Measurements from ENCODE around the gene NBAS.

The NBAS gene

GRCh38 chr2:15436195-15436594 lies 124.9 kb downstream of the NBAS start:
- Histone ChIP-seq H3K9me2 (ENCODE audit: low read depth, low read length) (no peaks in the 10 kb centered on the region), H3K4me1 (ENCODE audit: insufficient read depth, low read length, severe bottlenecking) (peaks cover 4% of the 10 kb centered on the region)

GRCh38 chr2:15435474-15435873 lies 125.7 kb downstream of the NBAS start:
- no peak overlapping the region for H3K27ac ChIP-seq (ENCODE audit: low read depth, low read length, poor library complexity, severe bottlenecking)
- TF ChIP-seq EZH2 (IDR thresholded peaks at IDR 0.05; ENCODE audit: borderline replicate concordance, low read length) (no peak), CTCF (IDR thresholded peaks at IDR 0.05; ENCODE audit: low read length) (no peak)

More at GRCh38 chr2:15436195-15436594, 124.9 kb downstream of the NBAS start:
- Histone ChIP-seq H2AFZ (ENCODE audit: low read length) (no peak overlapping the region), H3K9me3 (ENCODE audit: low read length) (no peaks in the 10 kb centered on the region), H3K79me2 (ENCODE audit: insufficient read depth, low read length) (no peaks in the 10 kb centered on the region), H3K27me3 (ENCODE audit: insufficient read depth, low read length) (no peaks in the 10 kb centered on the region), H3K9ac (ENCODE audit: low read length) (no peak overlapping the region), H3F3A (ENCODE audit: insufficient read depth, low read length) (no peaks in the 10 kb centered on the region), H3K36me3 (ENCODE audit: insufficient read depth, low read length) (no peaks in the 10 kb centered on the region), H3K27ac (ENCODE audit: low read depth, low read length, poor library complexity, severe bottlenecking) (no peak overlapping the region), H3K4me2 (ENCODE audit: low read length) (no peak overlapping the region), H4K20me1 (ENCODE audit: insufficient read depth, low read length) (no peaks in the 10 kb centered on the region), H3K4me3 (ENCODE audit: low read depth, low read length, poor library complexity, severe bottlenecking) (no peak overlapping the region)
- no peak for TF ChIP-seq CTCF (IDR thresholded peaks at IDR 0.05; ENCODE audit: low read length)
- no peak for TF ChIP-seq EZH2 (IDR thresholded peaks at IDR 0.05; ENCODE audit: borderline replicate concordance, low read length)

GRCh38 chr2:15432642-15433256 lies 128.4 kb downstream of the NBAS start:
- Histone ChIP-seq H3K27me3 (ENCODE audit: insufficient read depth, low read length) (no peaks in the 10 kb centered on the region), H3K27ac (ENCODE audit: low read depth, low read length, poor library complexity, severe bottlenecking) (no peak overlapping the region), H3K36me3 (ENCODE audit: insufficient read depth, low read length) (no peaks in the 10 kb centered on the region), H3K4me1 (ENCODE audit: insufficient read depth, low read length, severe bottlenecking) (peaks cover 9% of the 10 kb centered on the region), H3K4me2 (ENCODE audit: low read length) (no peak overlapping the region), H4K20me1 (ENCODE audit: insufficient read depth, low read length) (no peaks in the 10 kb centered on the region), H3F3A (ENCODE audit: insufficient read depth, low read length) (no peaks in the 10 kb centered on the region), H3K4me3 (ENCODE audit: low read depth, low read length, poor library complexity, severe bottlenecking) (no peak overlapping the region), H2AFZ (ENCODE audit: low read length) (no peak overlapping the region), H3K9me2 (ENCODE audit: low read depth, low read length) (no peaks in the 10 kb centered on the region), H3K9ac (ENCODE audit: low read length) (no peak overlapping the region), H3K79me2 (ENCODE audit: insufficient read depth, low read length) (no peaks in the 10 kb centered on the region), H3K9me3 (ENCODE audit: low read length) (no peaks in the 10 kb centered on the region)
- TF ChIP-seq EZH2 (IDR thresholded peaks at IDR 0.05; ENCODE audit: borderline replicate concordance, low read length): no peak

More at GRCh38 chr2:15435474-15435873, 125.7 kb downstream of the NBAS start:
- Histone ChIP-seq H3K4me2 (ENCODE audit: low read length) (no peak overlapping the region), H3K9me3 (ENCODE audit: low read length) (no peaks in the 10 kb centered on the region), H3K4me3 (ENCODE audit: low read depth, low read length, poor library complexity, severe bottlenecking) (no peak overlapping the region), H3K9ac (ENCODE audit: low read length) (no peak overlapping the region), H3K9me2 (ENCODE audit: low read depth, low read length) (no peaks in the 10 kb centered on the region), H3K79me2 (ENCODE audit: insufficient read depth, low read length) (no peaks in the 10 kb centered on the region), H4K20me1 (ENCODE audit: insufficient read depth, low read length) (no peaks in the 10 kb centered on the region), H3K27me3 (ENCODE audit: insufficient read depth, low read length) (no peaks in the 10 kb centered on the region), H3K36me3 (ENCODE audit: insufficient read depth, low read length) (no peaks in the 10 kb centered on the region), H3K4me1 (ENCODE audit: insufficient read depth, low read length, severe bottlenecking) (peaks cover 4% of the 10 kb centered on the region), H3F3A (ENCODE audit: insufficient read depth, low read length) (no peaks in the 10 kb centered on the region), H2AFZ (ENCODE audit: low read length) (no peak overlapping the region)

GRCh38 chr2:15429032-15429431 lies 132.1 kb downstream of the NBAS start:
- Histone ChIP-seq H3K4me2 (ENCODE audit: low read length) (no peak overlapping the region), H3F3A (ENCODE audit: insufficient read depth, low read length) (no peaks in the 10 kb centered on the region), H2AFZ (ENCODE audit: low read length) (no peak overlapping the region), H3K4me3 (ENCODE audit: low read depth, low read length, poor library complexity, severe bottlenecking) (no peak overlapping the region), H3K27me3 (ENCODE audit: insufficient read depth, low read length) (no peaks in the 10 kb centered on the region), H3K9me2 (ENCODE audit: low read depth, low read length) (no peaks in the 10 kb centered on the region), H4K20me1 (ENCODE audit: insufficient read depth, low read length) (no peaks in the 10 kb centered on the region), H3K4me1 (ENCODE audit: insufficient read depth, low read length, severe bottlenecking) (peaks cover 11% of the 10 kb centered on the region), H3K27ac (ENCODE audit: low read depth, low read length, poor library complexity, severe bottlenecking) (no peak overlapping the region), H3K9me3 (ENCODE audit: low read length) (no peaks in the 10 kb centered on the region), H3K9ac (ENCODE audit: low read length) (no peak overlapping the region), H3K36me3 (ENCODE audit: insufficient read depth, low read length) (no peaks in the 10 kb centered on the region), H3K79me2 (ENCODE audit: insufficient read depth, low read length) (no peaks in the 10 kb centered on the region)
- TF ChIP-seq CTCF (IDR thresholded peaks at IDR 0.05; ENCODE audit: low read length): no peak
- TF ChIP-seq EZH2 (IDR thresholded peaks at IDR 0.05; ENCODE audit: borderline replicate concordance, low read length): no peak

All from OCI-LY1 (cell line).